Kidney glomerular epithelial cell (primary cell): ENCODE results near the gene SNUPN.
"Not testable (repeated sequence)": the region's sequence is repeated elsewhere in the genome, so short reads cannot be mapped to it uniquely, and the experiment has no call there.

Experiments
- DNase-seq: peaks from one replicate; lab custom pipeline; 2025; lab: John Stamatoyannopoulos, UW

Gene SNUPN

GRCh38 chr15:75637245-75638009 is 11.9 kb upstream of the SNUPN start:
- no peak for DNase-seq

- no peak for DNase-seq
Observed at GRCh38 chr15:75636026-75636425, 10.5 kb upstream of the SNUPN start.

- not testable (repeated sequence) for DNase-seq
Observed at GRCh38 chr15:75633922-75634321, 8.4 kb upstream of the SNUPN start.

- no peak for DNase-seq
Observed at GRCh38 chr15:75631935-75632334, 6.4 kb upstream of the SNUPN start.

- DNase-seq = no peak
Observed at GRCh38 chr15:75622505-75622904, 3.0 kb downstream of the SNUPN start.

GRCh38 chr15:75620841-75621391 is 4.6 kb downstream of the SNUPN start:
- DNase-seq = no peak

GRCh38 chr15:75620058-75620820 is 5.3 kb downstream of the SNUPN start:
- no peak for DNase-seq

GRCh38 chr15:75616766-75617165 is 8.8 kb downstream of the SNUPN start:
- DNase-seq = no peak

GRCh38 chr15:75606711-75607699 is 18.5 kb downstream of the SNUPN start:
- no peak for DNase-seq

GRCh38 chr15:75606026-75606425 is 19.5 kb downstream of the SNUPN start:
- no peak for DNase-seq

- no peak for DNase-seq
Observed at GRCh38 chr15:75599401-75599800, 26.1 kb downstream of the SNUPN start.

- no peak for DNase-seq
Observed at GRCh38 chr15:75598361-75598760, 27.2 kb downstream of the SNUPN start.

GRCh38 chr15:75597667-75598341 is 27.7 kb downstream of the SNUPN start:
- DNase-seq = no peak

GRCh38 chr15:75596703-75597345 is 28.7 kb downstream of the SNUPN start:
- no peak for DNase-seq

GRCh38 chr15:75594276-75594675 is 31.2 kb downstream of the SNUPN start:
- no peak for DNase-seq

- DNase-seq = no peak
Observed at GRCh38 chr15:75591655-75592364, 33.7 kb downstream of the SNUPN start.

- no peak for DNase-seq
Observed at GRCh38 chr15:75590239-75590638, 35.3 kb downstream of the SNUPN start.

- no peak for DNase-seq
Observed at GRCh38 chr15:75589071-75589470, 36.5 kb downstream of the SNUPN start.

GRCh38 chr15:75586422-75586821 is 39.1 kb downstream of the SNUPN start:
- not testable (repeated sequence) for DNase-seq

- DNase-seq = no peak
Observed at GRCh38 chr15:75584121-75584520, 41.4 kb downstream of the SNUPN start.
